Stimulated activated CD4-positive, alpha-beta T cell treated with anti-CD3 and anti-CD28 coated beads, Interleukin-1b, Interleukin-23, amount 100 ng/mL, for 4 hours (primary cell): Measurements from ENCODE around the gene HTR1E.
"Not testable (repeated sequence)": the region's sequence is repeated elsewhere in the genome, so short reads cannot be mapped to it uniquely, and the experiment has no call there.

Experiments used
- DNase-seq, 2 donors: peaks; one replicate each; pipeline ENCODE4 v3.0.0-alpha.2; 2020; ENCODE audit warnings: low read depth in 2 of 2

HTR1E gene

GRCh38 chr6:86978251-86978650 lies 40.9 kb downstream of the HTR1E start:
- DNase-seq = no peak

- no peak for DNase-seq
Observed at GRCh38 chr6:87001494-87001893, 64.2 kb downstream of the HTR1E start.

GRCh38 chr6:87002391-87002790 lies 65.1 kb downstream of the HTR1E start:
- not testable (repeated sequence) for DNase-seq

- DNase-seq = not testable (repeated sequence)
Observed at GRCh38 chr6:87006541-87006940, 69.2 kb downstream of the HTR1E start.

- DNase-seq = not testable (repeated sequence)
Observed at GRCh38 chr6:87009581-87009980, 72.3 kb downstream of the HTR1E start.

- DNase-seq = no peak
Observed at GRCh38 chr6:87012035-87012434, 74.7 kb downstream of the HTR1E start.

GRCh38 chr6:87012743-87013142 lies 75.4 kb downstream of the HTR1E start:
- DNase-seq = no peak

GRCh38 chr6:87016772-87017171 lies 79.4 kb downstream of the HTR1E start:
- no peak for DNase-seq

- DNase-seq = no peak
Observed at GRCh38 chr6:87027021-87027420, 89.7 kb downstream of the HTR1E start.

- DNase-seq = no peak
Observed at GRCh38 chr6:87029711-87030314, 92.5 kb downstream of the HTR1E start.

GRCh38 chr6:87040729-87041128 lies 103.4 kb downstream of the HTR1E start:
- DNase-seq = no peak

GRCh38 chr6:87045521-87046075 lies 108.3 kb downstream of the HTR1E start:
- no peak for DNase-seq

GRCh38 chr6:87049779-87050178 lies 112.5 kb downstream of the HTR1E start:
- no peak for DNase-seq

- DNase-seq = no peak
Observed at GRCh38 chr6:87053312-87053711, 116.0 kb downstream of the HTR1E start.

- no peak for DNase-seq
Observed at GRCh38 chr6:87054143-87054833, 117.0 kb downstream of the HTR1E start.

GRCh38 chr6:87059943-87060342 lies 122.6 kb downstream of the HTR1E start:
- no peak for DNase-seq

GRCh38 chr6:87065117-87065516 lies 127.8 kb downstream of the HTR1E start:
- no peak for DNase-seq
